H1 (cell line): ENCODE measurements around the gene DNAJC2. TPM values are rescaled to one million over a fixed set of nuclear protein-coding genes. Genes with fewer than 3 reads are reported as not detected.

ENCODE experiments used
- CTCF ChIA-PET: fragments of 300-600 bp; sonication (Branson Sonifier 250); formaldehyde crosslinking; loops from one replicate; lab custom pipeline; 2021; ENCODE audit not compliant: partially characterized antibody; lab: Charles Lee
- POLR2A ChIA-PET: fragments of 300-600 bp; sonication (Branson Sonifier 250); formaldehyde crosslinking; loops from one replicate; lab custom pipeline; 2021; ENCODE audit warnings: inconsistent platforms; ENCODE audit not compliant: partially characterized antibody; lab: Charles Lee
- DNase-seq, 2 experiments: peaks; one replicate each; pipeline versions ENCODE4 v3.0.0 to v3.0.0-alpha.2; 2010 to 2022; ENCODE audit warnings: low spot score in 2 of 2, low read depth in 1 of 2, mixed read lengths in 1 of 2
- FAIRE-seq: peaks from 2 replicates; lab custom pipeline; 2011; peaks lifted over from hg19 to GRCh38; lab: Jason Lieb, UNC
- H2AFZ ChIP-seq: 2 replicates; pipeline ENCODE4 v1.8.1; 2012; ENCODE audit warnings: low read length, inconsistent platforms
- H2AK5ac ChIP-seq: 2 replicates; pipeline ENCODE4 v1.6.1; 2013; ENCODE audit warnings: low read depth, low read length
- H2BK120ac ChIP-seq: replicated peaks from 2 replicates; pipeline ENCODE3; 2013; ENCODE audit warnings: low read depth, low read length, inconsistent platforms
- H2BK12ac ChIP-seq: 2 replicates; pipeline ENCODE4 v1.6.1; 2013; ENCODE audit warnings: low read depth, low read length
- H2BK15ac ChIP-seq: 2 replicates; pipeline ENCODE4 v1.6.1; 2013; ENCODE audit warnings: low read length
- H2BK20ac ChIP-seq: 2 replicates; pipeline ENCODE4 v1.6.1; 2013; ENCODE audit warnings: low read length
- H2BK5ac ChIP-seq: 2 replicates; pipeline ENCODE4 v1.6.1; 2013; ENCODE audit warnings: low read depth, low read length
- H3K14ac ChIP-seq: 2 replicates; pipeline ENCODE4 v1.6.1; 2013; ENCODE audit warnings: inconsistent platforms; ENCODE audit not compliant: insufficient read length
- H3K18ac ChIP-seq: 2 replicates; pipeline ENCODE4 v1.6.1; 2013; ENCODE audit warnings: low read length; ENCODE audit errors: extremely low read depth
- H3K23ac ChIP-seq: 2 replicates; pipeline ENCODE4 v1.6.1; 2013; ENCODE audit warnings: inconsistent platforms; ENCODE audit not compliant: insufficient read length
- H3K23me2 ChIP-seq: 2 replicates; pipeline ENCODE4 v1.6.1; 2013; ENCODE audit warnings: low read depth, low read length
- H3K27ac ChIP-seq: 2 replicates; pipeline ENCODE4 v1.6.1; 2011; ENCODE audit warnings: low read depth, low read length, inconsistent platforms
- H3K27me3 ChIP-seq, 4 experiments: replicated peaks in 1 of 4; 1 replicate in 1 of 4; 2 replicates in 3 of 4; pipeline versions ENCODE4 v1.6.1 to v1.8.1; 2011 to 2013; ENCODE audit warnings: low read length in 3 of 4, mild to moderate bottlenecking in 3 of 4, inconsistent platforms in 2 of 4, mixed read lengths in 2 of 4, moderate library complexity in 1 of 4; ENCODE audit not compliant: control insufficient read depth in 3 of 4, insufficient read depth in 3 of 4; ENCODE audit errors: extremely low read depth in 1 of 4
- H3K36me3 ChIP-seq, 4 experiments: 2 replicates each; pipeline versions ENCODE4 v1.6.1 to v1.8.1; 2011 to 2013; ENCODE audit warnings: mild to moderate bottlenecking in 4 of 4, low read length in 3 of 4, moderate library complexity in 2 of 4, control low read depth in 1 of 4, inconsistent platforms in 1 of 4; ENCODE audit not compliant: insufficient read depth in 4 of 4, control insufficient read depth in 2 of 4
- H3K4ac ChIP-seq: replicated peaks from 2 replicates; pipeline ENCODE3; 2013; ENCODE audit warnings: low read length, low read depth, mixed read lengths, inconsistent platforms; ENCODE audit not compliant: insufficient read length
- H3K4me1 ChIP-seq, 4 experiments: replicated peaks in 1 of 4; 1 replicate in 1 of 4; 2 replicates in 3 of 4; pipeline versions ENCODE4 v1.6.1 to v1.8.1; 2011 to 2013; ENCODE audit warnings: low read length in 3 of 4, inconsistent platforms in 2 of 4, mixed read lengths in 1 of 4; ENCODE audit not compliant: insufficient read depth in 4 of 4, control insufficient read depth in 3 of 4
- H3K4me2 ChIP-seq, 2 experiments: 2 replicates each; pipeline versions ENCODE4 v1.6.1 to v1.8.1; 2011 to 2013; ENCODE audit warnings: low read depth in 2 of 2, low read length in 2 of 2, control low read depth in 1 of 2, inconsistent platforms in 1 of 2, mild to moderate bottlenecking in 1 of 2; ENCODE audit not compliant: insufficient read depth in 1 of 2
- H3K4me3 ChIP-seq, 4 experiments: fragments of 200-600, 300-600 bp in 1 of 4; sonication (generic), shearing (Covaris generic), sonication (Bioruptor Twin) in 1 of 4; 2 replicates each; pipeline versions ENCODE4 v1.5.1 to v1.8.1; 2011 to 2016; ENCODE audit warnings: low read length in 4 of 4, low read depth in 3 of 4, control low read depth in 2 of 4, inconsistent platforms in 2 of 4, mild to moderate bottlenecking in 2 of 4, mixed read lengths in 1 of 4, moderate library complexity in 1 of 4; ENCODE audit not compliant: insufficient read depth in 2 of 4; ENCODE audit errors: extremely low read depth in 1 of 4
- H3K56ac ChIP-seq: replicated peaks from 2 replicates; pipeline ENCODE3; 2013; ENCODE audit warnings: low read depth, mild to moderate bottlenecking, mixed read lengths, low read length, inconsistent platforms; ENCODE audit not compliant: insufficient read length
- H3K79me1 ChIP-seq: 2 replicates; pipeline ENCODE4 v1.6.1; 2013; ENCODE audit warnings: low read depth, low read length, control low read depth
- H3K79me2 ChIP-seq, 2 experiments: 2 replicates each; pipeline versions ENCODE4 v1.6.1 to v1.8.1; 2012 to 2013; ENCODE audit warnings: low read length in 2 of 2, mild to moderate bottlenecking in 2 of 2, inconsistent platforms in 1 of 2; ENCODE audit not compliant: insufficient read depth in 2 of 2, control insufficient read depth in 1 of 2
- H3K9ac ChIP-seq, 4 experiments: replicated peaks in 1 of 4; 1 replicate in 1 of 4; 2 replicates in 3 of 4; pipeline versions ENCODE4 v1.6.1 to v1.8.1; 2011 to 2013; ENCODE audit warnings: low read depth in 3 of 4, low read length in 3 of 4, control low read depth in 2 of 4, mild to moderate bottlenecking in 2 of 4, moderate library complexity in 2 of 4, inconsistent platforms in 1 of 4; ENCODE audit errors: extremely low read depth in 1 of 4
- H3K9me3 ChIP-seq, 2 experiments: 2 replicates each; pipeline versions ENCODE4 v1.6.1 to v1.8.1; 2012 to 2013; ENCODE audit warnings: mild to moderate bottlenecking in 2 of 2, moderate library complexity in 2 of 2, control low read depth in 1 of 2, inconsistent platforms in 1 of 2, low read depth in 1 of 2, low read length in 1 of 2, mixed read lengths in 1 of 2; ENCODE audit not compliant: insufficient read depth in 2 of 2
- H4K20me1 ChIP-seq, 2 experiments: replicated peaks in 1 of 2; 2 replicates each; pipeline versions ENCODE3 to v1.8.1; 2011 to 2013; ENCODE audit warnings: inconsistent platforms in 2 of 2, low read length in 2 of 2, mild to moderate bottlenecking in 1 of 2; ENCODE audit not compliant: insufficient read depth in 2 of 2, control insufficient read depth in 1 of 2
- H4K5ac ChIP-seq: 2 replicates; pipeline ENCODE4 v1.6.1; 2013; ENCODE audit warnings: low read length, low read depth, mixed read lengths, inconsistent platforms; ENCODE audit not compliant: insufficient read length
- H4K8ac ChIP-seq: 2 replicates; pipeline ENCODE4 v1.8.0; 2013; ENCODE audit warnings: mild to moderate bottlenecking, moderate library complexity, low read length, inconsistent platforms; ENCODE audit not compliant: insufficient read depth; ENCODE audit errors: extremely low read depth
- H4K91ac ChIP-seq: replicated peaks from 2 replicates; pipeline ENCODE3; 2013; ENCODE audit warnings: low read length, mixed read lengths, inconsistent platforms; ENCODE audit not compliant: insufficient read length
- ASH2L ChIP-seq: fragments of 200-600, 300-600 bp; sonication (generic); IDR thresholded peaks from one replicate; pipeline ENCODE4 v1.7.1; 2017; ENCODE audit warnings: low read length
- CBX8 ChIP-seq: fragments of 300-800, 300-1000 bp; sonication (generic); IDR thresholded peaks from 2 replicates; pipeline ENCODE4 v1.7.1; 2016; ENCODE audit warnings: low read depth, low read length, borderline replicate concordance
- CHD1 ChIP-seq: IDR thresholded peaks from 2 replicates; pipeline ENCODE4 v1.6.1; 2012; ENCODE audit warnings: low read depth, low read length, improper control_type of control experiment
- CREB1 ChIP-seq: IDR thresholded peaks from 2 replicates; pipeline ENCODE4 v1.6.1; 2012; ENCODE audit warnings: inconsistent platforms
- EGR1 ChIP-seq: IDR thresholded peaks from 2 replicates; pipeline ENCODE4 v1.6.1; 2011; ENCODE audit warnings: low read depth, low read length, borderline replicate concordance
- EP300 ChIP-seq, 2 experiments: IDR thresholded peaks; 1 replicate in 1 of 2; 2 replicates in 1 of 2; pipeline ENCODE4 v1.6.1; 2011 to 2012; ENCODE audit warnings: low read depth in 2 of 2, low read length in 2 of 2, mild to moderate bottlenecking in 2 of 2, borderline replicate concordance in 1 of 2, inconsistent platforms in 1 of 2, moderate library complexity in 1 of 2
- GTF2F1 ChIP-seq: IDR thresholded peaks from 2 replicates; pipeline ENCODE4 v1.6.1; 2012; ENCODE audit warnings: low read depth, low read length, improper control_type of control experiment, borderline replicate concordance
- HDAC2 ChIP-seq, 2 experiments: fragments of 300-600 bp in 1 of 2; sonication (generic) in 1 of 2; IDR thresholded peaks; 2 replicates each; pipeline ENCODE4 v1.6.1; 2011 to 2012; ENCODE audit warnings: low read depth in 2 of 2, low read length in 2 of 2, mild to moderate bottlenecking in 2 of 2, moderate library complexity in 2 of 2, borderline replicate concordance in 1 of 2, inconsistent platforms in 1 of 2
- HDAC6 ChIP-seq: IDR thresholded peaks from one replicate; pipeline ENCODE4 v1.7.1; 2012; ENCODE audit warnings: low read depth, mild to moderate bottlenecking, inconsistent platforms, low read length, moderate library complexity
- JUN ChIP-seq: IDR thresholded peaks from 2 replicates; pipeline ENCODE4 v1.6.1; 2011; ENCODE audit warnings: low read depth, mild to moderate bottlenecking, improper control_type of control experiment, low read length
- POLR2AphosphoS5 ChIP-seq: IDR thresholded peaks from 2 replicates; pipeline ENCODE4 v1.6.1; 2011; ENCODE audit warnings: low read depth, low read length
- RFX5 ChIP-seq: IDR thresholded peaks from 2 replicates; pipeline ENCODE4 v1.6.1; 2011; ENCODE audit warnings: low read depth, low read length, improper control_type of control experiment, borderline replicate concordance
- RNF2 ChIP-seq: fragments of 200-900, 300-1000 bp; sonication (generic); IDR thresholded peaks from 2 replicates; pipeline ENCODE4 v1.7.1; 2016; ENCODE audit warnings: borderline replicate concordance, low read depth, mild to moderate bottlenecking, antibody characterized with exemption, low read length; ENCODE audit not compliant: poor library complexity, severe bottlenecking; ENCODE audit errors: missing control alignments
- SP4 ChIP-seq: IDR thresholded peaks from 2 replicates; pipeline ENCODE4 v1.6.1; 2012; ENCODE audit warnings: low read length, inconsistent platforms
- whole genome bisulfite sequencing, 2 experiments: shearing (Covaris generic) in 1 of 2; methylation state at CpG; one replicate each; pipeline versions ENCODE4 v1.1.6 to v1.1.7; 2013 to 2015; ENCODE audit warnings: low lambda C conversion rate in 2 of 2, mixed read lengths in 2 of 2, inconsistent platforms in 1 of 2, low coverage in 1 of 2, missing lambda C conversion rate in 1 of 2; ENCODE audit not compliant: insufficient replicate concordance in 2 of 2, insufficient coverage in 1 of 2, insufficient read length in 1 of 2; ENCODE audit errors: extremely low coverage in 1 of 2, missing lambda C conversion rate in 1 of 2; 5-methylcytosine and 5-hydroxymethylcytosine counted together
- polyA plus RNA-seq, 7 experiments: library from polyadenylated mRNA; depleted of rRNA in 3 of 7; stranded (reverse) in 5 of 7; unstranded in 2 of 7; fragments of >200 nt in 5 of 7; fragments of 200-250 nt in 2 of 7; gene quantifications; 1 replicate in 5 of 7; 2 replicates in 1 of 7; 4 replicates in 1 of 7; pipeline versions ENCODE4 v1.2.1 to v1.2.3, GENCODE V29; 2011 to 2013; ENCODE audit warnings: missing spikeins in 2 of 7, mixed read lengths in 2 of 7
- total RNA-seq: library from RNA; stranded (reverse); fragmentation: NEBNext Ultra II Directional; extraction: Animal tissue kit (Norgen Biotek cat#: 25700); gene quantifications from 2 replicates; pipeline ENCODE4 v1.2.1, GENCODE V29; 2021

The DNAJC2 gene
- total and polyA plus RNA-seq, 2 of the 8 experiments (the other 6 are each of a cell fraction or from before 2014, with no cell fraction given) = 9.8 to 42.2 TPM

- no peak overlapping the region for H2BK5ac ChIP-seq
- H4K91ac ChIP-seq = no peak overlapping the region
- H3K4ac ChIP-seq = no peak overlapping the region
- H3K4me3 ChIP-seq = no peak overlapping the region
- no peak overlapping the region for H4K8ac ChIP-seq
- POLR2A ChIA-PET = interaction anchor here (0.6 kb wide), 1 partner anchor 155 kb away, joined by 4 read pairs; no protein-coding TSS in a partner anchor
- no peak overlapping the region for H3K27ac ChIP-seq
- peaks cover 0 to 11% of the 10 kb centered on the region in 2 experiments; a peak in 3 of 4 replicates for H3K79me2 ChIP-seq
- H3K9ac ChIP-seq = no peak overlapping the region
- no peak overlapping the region for H2BK120ac ChIP-seq
- H3K56ac ChIP-seq = no peak overlapping the region
- FAIRE-seq (no peak), DNase-seq (no peak)
- no peaks in the 10 kb centered on the region for H3K27me3 ChIP-seq
- no peak overlapping the region for H2AFZ ChIP-seq
- no peak overlapping the region for H3K4me2 ChIP-seq
- no peak overlapping the region for H3K14ac ChIP-seq
- no peaks in the 10 kb centered on the region for H3K23me2 ChIP-seq
- no peak overlapping the region for H3K23ac ChIP-seq
- no peak overlapping the region for H2BK12ac ChIP-seq
- H3K79me1 ChIP-seq = no peaks in the 10 kb centered on the region
- H3K36me3 ChIP-seq = peaks cover 0 to under 1% (median 0%) of the 10 kb centered on the region in 4 experiments; a peak in 1 of 8 replicates
- H2BK20ac ChIP-seq = no peak overlapping the region
- CTCF ChIA-PET = interaction anchor here (1.2 kb wide), 1 partner anchor 42 kb away, joined by 4 read pairs; no protein-coding TSS in a partner anchor
- WGBS, 2 experiments = 87% methylated on average over 1 of the region's 1 CpG; no CpG with 5 or more reads in 1 of the 2 experiments
- no peak overlapping the region for H4K5ac ChIP-seq
- no peaks in the 10 kb centered on the region for H3K9me3 ChIP-seq
- no peak overlapping the region for H3K18ac ChIP-seq
- H3K4me1 ChIP-seq = peaks cover 0 to 4% (median 0%) of the 10 kb centered on the region in 4 experiments; a peak in 1 of 7 replicates
- H2BK15ac ChIP-seq = no peak overlapping the region
- no peaks in the 10 kb centered on the region for H4K20me1 ChIP-seq
- no peak overlapping the region for H2AK5ac ChIP-seq
- TF ChIP-seq ASH2L = no peak
- no peak for TF ChIP-seq JUN
- TF ChIP-seq RNF2 = no peak
- no peak for TF ChIP-seq HDAC6
- TF ChIP-seq CREB1 = no peak
- TF ChIP-seq EP300 (IDR thresholded peaks at IDR 0.05; ENCODE audit: borderline replicate concordance in 1 of 2, low read depth in 2 of 2, low read length in 2 of 2) = no peak
- TF ChIP-seq SP4 = no peak
- TF ChIP-seq RFX5 = no peak
- TF ChIP-seq POLR2AphosphoS5 = no peak
- TF ChIP-seq GTF2F1 = no peak
- TF ChIP-seq HDAC2 (IDR thresholded peaks at IDR 0.05; ENCODE audit: borderline replicate concordance in 1 of 2, low read depth in 2 of 2, low read length in 2 of 2) = no peak
- TF ChIP-seq EGR1 = no peak
- no peak for TF ChIP-seq CBX8
- TF ChIP-seq CHD1 = no peak
Observed at GRCh38 chr7:103293526-103293925, 51.0 kb downstream of the DNAJC2 start.
